Panc1 (cell line): ENCODE results near the gene MTREX.
A peak's percentile ranks its signal among the peaks of the same experiment; 100 is the strongest.

Experiments used
- POLR2AphosphoS5 ChIP-seq: IDR thresholded peaks from 2 replicates; pipeline ENCODE4 v1.6.1; 2012; ENCODE audit warnings: mild to moderate bottlenecking, low read depth, low read length, moderate library complexity
- TCF7L2 ChIP-seq: IDR thresholded peaks from 2 replicates; pipeline ENCODE4 v1.6.1; 2011; ENCODE audit warnings: mild to moderate bottlenecking, low read depth, low read length, inconsistent platforms
- TF ChIP-seq, protein P1 (sequence below): fragments of 450-650 bp; IDR thresholded peaks from 2 replicates; pipeline ENCODE4 v1.5.1; 2017; ENCODE audit warnings: mild to moderate bottlenecking

DNA sequence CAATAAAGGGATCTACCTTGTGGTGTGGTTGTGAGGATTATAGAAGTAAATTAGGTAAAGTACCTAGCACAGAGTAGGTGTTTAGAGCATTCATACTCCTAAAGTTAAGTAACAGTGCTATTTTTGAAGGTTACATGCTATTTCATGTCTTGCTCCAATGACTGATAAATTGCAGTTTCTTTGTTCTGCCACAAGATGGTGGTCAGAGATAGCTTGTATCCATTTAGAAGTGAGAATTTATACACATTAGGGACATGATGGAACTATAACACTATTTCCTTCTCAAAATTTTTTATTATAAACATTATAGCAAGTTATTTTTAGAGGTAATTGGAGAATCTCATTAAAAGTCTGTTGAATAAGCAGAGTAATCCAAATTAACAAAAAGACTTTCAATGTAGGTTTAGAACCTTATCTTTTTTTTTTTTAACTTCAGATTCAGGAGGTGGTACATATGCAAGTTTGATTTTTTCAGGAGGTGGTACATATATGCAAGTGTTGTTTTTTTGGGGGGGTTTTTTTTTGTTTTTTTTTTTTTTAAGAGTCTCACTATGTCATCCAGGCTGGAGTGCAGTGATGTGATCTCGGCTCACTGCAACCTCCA lies 17.1 kb downstream of the MTREX start:
- TF ChIP-seq POLR2AphosphoS5 (no peak), TCF7L2 (no peak)
- TF ChIP-seq, protein P1, sequence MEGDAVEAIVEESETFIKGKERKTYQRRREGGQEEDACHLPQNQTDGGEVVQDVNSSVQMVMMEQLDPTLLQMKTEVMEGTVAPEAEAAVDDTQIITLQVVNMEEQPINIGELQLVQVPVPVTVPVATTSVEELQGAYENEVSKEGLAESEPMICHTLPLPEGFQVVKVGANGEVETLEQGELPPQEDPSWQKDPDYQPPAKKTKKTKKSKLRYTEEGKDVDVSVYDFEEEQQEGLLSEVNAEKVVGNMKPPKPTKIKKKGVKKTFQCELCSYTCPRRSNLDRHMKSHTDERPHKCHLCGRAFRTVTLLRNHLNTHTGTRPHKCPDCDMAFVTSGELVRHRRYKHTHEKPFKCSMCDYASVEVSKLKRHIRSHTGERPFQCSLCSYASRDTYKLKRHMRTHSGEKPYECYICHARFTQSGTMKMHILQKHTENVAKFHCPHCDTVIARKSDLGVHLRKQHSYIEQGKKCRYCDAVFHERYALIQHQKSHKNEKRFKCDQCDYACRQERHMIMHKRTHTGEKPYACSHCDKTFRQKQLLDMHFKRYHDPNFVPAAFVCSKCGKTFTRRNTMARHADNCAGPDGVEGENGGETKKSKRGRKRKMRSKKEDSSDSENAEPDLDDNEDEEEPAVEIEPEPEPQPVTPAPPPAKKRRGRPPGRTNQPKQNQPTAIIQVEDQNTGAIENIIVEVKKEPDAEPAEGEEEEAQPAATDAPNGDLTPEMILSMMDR, result peak; percentile 70; the same call in 1 of the 2 replicates
